T-helper 2 cell treated with Interferon-gamma antibody and Interleukin-4, amounts not matched to agents 5 μg/mL and 100 μg/mL, for 36 hours (primary cell): ENCODE data around the gene MERTK.
"Not testable (repeated sequence)": the region's sequence is repeated elsewhere in the genome, so short reads cannot be mapped to it uniquely, and the experiment has no call there.

ENCODE experiments used
- DNase-seq: peaks from one replicate; pipeline ENCODE4 v3.0.0; 2021; ENCODE audit warnings: low spot score
- H3K27ac Mint-ChIP-seq: one replicate; pipeline ENCODE4 v1.8.0; 2021; ENCODE audit warnings: mild to moderate bottlenecking, mixed read lengths
- H3K27me3 Mint-ChIP-seq: one replicate; pipeline ENCODE4 v1.8.0; 2021; ENCODE audit warnings: low read depth, mixed read lengths
- H3K36me3 Mint-ChIP-seq: one replicate; pipeline ENCODE4 v1.8.0; 2021; ENCODE audit warnings: low read depth, mixed read lengths
- H3K4me1 Mint-ChIP-seq: one replicate; pipeline ENCODE4 v1.8.0; 2021; ENCODE audit warnings: low read depth, mixed read lengths
- H3K4me3 Mint-ChIP-seq: one replicate; pipeline ENCODE4 v1.8.0; 2022; ENCODE audit warnings: mild to moderate bottlenecking, moderate library complexity, mixed read lengths
- H3K9me3 Mint-ChIP-seq: one replicate; pipeline ENCODE4 v1.8.0; 2021; ENCODE audit warnings: mixed read lengths

MERTK gene

DNA sequence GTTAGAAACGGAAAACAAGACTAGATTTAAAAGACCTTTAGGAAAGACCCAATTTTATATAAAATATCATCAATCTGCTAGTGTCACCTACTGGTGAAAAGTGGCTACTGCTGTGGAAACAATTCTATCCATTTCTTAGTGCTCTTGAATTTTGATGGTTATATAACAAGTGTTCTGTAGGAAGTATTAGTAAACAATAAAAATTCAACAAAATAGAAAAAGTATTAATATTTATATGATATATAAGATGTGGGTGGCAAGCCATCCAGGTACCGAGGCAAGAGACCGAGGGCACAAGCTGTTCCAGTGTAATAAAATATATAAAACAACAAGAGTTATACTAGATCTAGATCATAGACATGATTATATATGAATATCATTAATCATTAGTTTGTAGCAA is 150.5 kb downstream of the MERTK start:
- no peak for DNase-seq
- Mint-ChIP-seq H3K27me3 (peaks cover 20% of the 10 kb centered on the region), H3K27ac (no peak overlapping the region), H3K36me3 (no peaks in the 10 kb centered on the region), H3K4me3 (no peak overlapping the region), H3K4me1 (peaks cover 6% of the 10 kb centered on the region), H3K9me3 (no peaks in the 10 kb centered on the region)

DNA sequence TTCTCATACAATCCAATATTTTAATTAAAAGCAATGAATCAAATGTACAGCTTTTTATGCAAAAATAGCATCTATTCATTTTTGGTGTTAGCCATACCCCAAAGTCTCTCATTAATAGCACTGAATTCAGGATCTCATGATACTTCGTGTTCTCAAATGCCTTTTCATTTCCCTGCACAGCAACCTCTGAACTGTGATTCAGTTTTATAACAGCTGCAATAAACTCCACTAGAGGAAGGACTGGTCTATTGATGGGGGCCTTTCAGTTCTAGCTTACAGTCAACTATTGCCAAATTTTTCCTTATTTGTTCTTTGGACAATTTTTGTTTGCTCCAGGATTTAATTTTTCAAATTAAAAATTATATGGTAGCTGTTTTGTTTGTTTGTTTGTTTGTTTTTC is 151.9 kb downstream of the MERTK start:
- H3K4me3 Mint-ChIP-seq: no peak overlapping the region
- no peaks in the 10 kb centered on the region for H3K9me3 Mint-ChIP-seq
- DNase-seq: no peak
- peaks cover 8% of the 10 kb centered on the region for H3K4me1 Mint-ChIP-seq
- peaks cover 18% of the 10 kb centered on the region for H3K27me3 Mint-ChIP-seq
- no peak overlapping the region for H3K27ac Mint-ChIP-seq
- no peaks in the 10 kb centered on the region for H3K36me3 Mint-ChIP-seq

DNA sequence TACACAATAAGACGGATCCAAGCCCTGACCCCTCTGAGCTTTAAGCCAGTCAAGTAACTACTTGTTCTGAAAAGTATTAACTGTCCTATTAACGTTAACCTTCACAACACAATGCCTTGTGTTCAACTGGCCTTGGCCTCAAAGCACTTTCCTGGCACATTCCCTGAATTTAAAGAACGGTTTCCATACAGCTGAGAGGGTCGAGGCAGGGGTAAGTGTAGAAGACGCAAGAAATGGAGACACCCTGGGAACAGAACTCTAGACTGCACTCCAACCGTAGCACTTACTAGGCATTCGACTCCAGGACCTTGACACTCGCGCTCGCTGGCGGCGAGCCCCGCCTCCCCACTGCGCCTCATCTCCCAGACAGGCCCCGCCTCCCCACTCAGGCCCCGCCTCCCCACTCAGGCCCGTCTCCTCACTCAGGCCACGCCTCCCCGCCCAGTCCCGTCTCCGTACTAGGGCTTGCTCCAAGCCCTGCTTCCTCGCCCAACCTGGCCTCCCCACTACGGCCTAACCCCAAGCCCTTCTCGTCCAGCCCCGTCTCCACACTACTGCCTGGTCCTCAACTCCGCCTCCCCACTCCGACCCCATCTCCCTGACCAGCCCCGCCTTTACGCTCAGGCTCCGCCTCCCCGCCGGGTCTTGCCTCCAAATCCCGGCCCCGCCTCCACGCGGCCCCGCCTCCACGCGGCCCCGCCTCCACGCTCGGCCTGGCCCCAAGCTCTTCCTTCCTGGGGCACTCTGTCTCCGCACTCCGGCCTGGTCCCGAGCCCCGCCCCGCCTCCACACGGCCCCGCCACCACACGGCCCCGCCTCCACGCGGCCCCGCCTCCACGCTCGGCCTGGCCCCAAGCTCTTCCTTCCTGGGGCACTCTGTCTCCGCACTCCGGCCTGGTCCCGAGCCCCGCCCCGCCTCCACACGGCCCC is 155.8 kb downstream of the MERTK start:
- H3K4me1 Mint-ChIP-seq: peaks cover 29% of the 10 kb centered on the region
- peak overlapping the region; percentile 95 for H3K4me3 Mint-ChIP-seq
- H3K27ac Mint-ChIP-seq: peak overlapping the region; percentile 97
- H3K9me3 Mint-ChIP-seq: no peaks in the 10 kb centered on the region
- DNase-seq: peak; percentile 96
- peaks cover 2% of the 10 kb centered on the region for H3K27me3 Mint-ChIP-seq
- peaks cover 6% of the 10 kb centered on the region for H3K36me3 Mint-ChIP-seq

DNA sequence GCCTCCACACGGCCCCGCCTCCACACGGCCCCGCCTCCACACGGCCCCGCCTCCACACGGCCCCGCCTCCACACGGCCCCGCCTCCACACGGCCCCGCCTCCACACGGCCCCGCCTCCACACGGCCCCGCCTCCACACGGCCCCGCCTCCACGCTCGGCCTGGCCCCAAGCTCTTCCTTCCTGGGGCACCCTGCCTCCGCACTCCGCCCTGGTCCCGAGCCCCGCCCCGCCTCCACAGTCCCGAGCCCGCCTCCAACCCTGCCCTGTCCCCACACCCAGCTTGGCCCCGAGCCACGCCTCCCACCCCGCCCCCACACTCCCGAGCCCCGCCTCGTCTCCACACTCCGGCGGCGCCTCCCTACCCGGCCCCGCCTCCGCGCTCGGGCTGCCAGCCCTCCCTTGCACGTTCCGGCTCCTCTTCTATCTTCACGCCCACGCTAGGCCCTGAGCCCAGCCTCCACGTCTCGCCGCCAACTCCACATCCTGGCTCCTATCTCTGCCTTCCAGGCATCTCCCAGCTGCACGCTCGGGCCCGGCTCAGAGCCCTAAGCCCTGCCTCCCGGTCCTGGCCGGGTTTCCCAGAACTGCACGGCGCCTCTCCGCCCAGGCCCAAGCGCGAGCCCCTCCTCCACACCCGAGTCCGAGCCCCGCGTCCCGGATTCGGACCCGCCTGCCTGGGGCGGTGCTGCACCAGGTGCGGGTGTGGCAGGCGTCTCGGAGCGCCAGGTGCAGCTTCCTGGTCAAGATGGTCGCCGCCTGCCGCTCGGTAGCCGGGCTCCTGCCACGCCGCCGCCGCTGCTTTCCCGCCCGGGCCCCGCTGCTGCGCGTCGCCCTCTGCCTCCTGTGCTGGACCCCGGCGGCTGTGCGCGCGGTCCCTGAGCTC is 156.7 kb downstream of the MERTK start, which contains the start of gene TMEM87B:
TSS of gene TMEM87B (plus strand) at position 423 of the 883 bp plus-strand sequence. CDS start at position 746, 323 bp downstream.
- peak within 1 kb of the TSS; percentile 95 for H3K4me3 Mint-ChIP-seq
- peak; percentile 94 for DNase-seq
- peak within 1 kb of the TSS; percentile 97 for H3K27ac Mint-ChIP-seq
- peaks cover 2% of the 10 kb centered on the region for H3K27me3 Mint-ChIP-seq
- peaks cover 29% of the 10 kb centered on the region for H3K4me1 Mint-ChIP-seq
- H3K36me3 Mint-ChIP-seq: peaks cover 11% of the 10 kb centered on the region
- no peaks in the 10 kb centered on the region for H3K9me3 Mint-ChIP-seq

DNA sequence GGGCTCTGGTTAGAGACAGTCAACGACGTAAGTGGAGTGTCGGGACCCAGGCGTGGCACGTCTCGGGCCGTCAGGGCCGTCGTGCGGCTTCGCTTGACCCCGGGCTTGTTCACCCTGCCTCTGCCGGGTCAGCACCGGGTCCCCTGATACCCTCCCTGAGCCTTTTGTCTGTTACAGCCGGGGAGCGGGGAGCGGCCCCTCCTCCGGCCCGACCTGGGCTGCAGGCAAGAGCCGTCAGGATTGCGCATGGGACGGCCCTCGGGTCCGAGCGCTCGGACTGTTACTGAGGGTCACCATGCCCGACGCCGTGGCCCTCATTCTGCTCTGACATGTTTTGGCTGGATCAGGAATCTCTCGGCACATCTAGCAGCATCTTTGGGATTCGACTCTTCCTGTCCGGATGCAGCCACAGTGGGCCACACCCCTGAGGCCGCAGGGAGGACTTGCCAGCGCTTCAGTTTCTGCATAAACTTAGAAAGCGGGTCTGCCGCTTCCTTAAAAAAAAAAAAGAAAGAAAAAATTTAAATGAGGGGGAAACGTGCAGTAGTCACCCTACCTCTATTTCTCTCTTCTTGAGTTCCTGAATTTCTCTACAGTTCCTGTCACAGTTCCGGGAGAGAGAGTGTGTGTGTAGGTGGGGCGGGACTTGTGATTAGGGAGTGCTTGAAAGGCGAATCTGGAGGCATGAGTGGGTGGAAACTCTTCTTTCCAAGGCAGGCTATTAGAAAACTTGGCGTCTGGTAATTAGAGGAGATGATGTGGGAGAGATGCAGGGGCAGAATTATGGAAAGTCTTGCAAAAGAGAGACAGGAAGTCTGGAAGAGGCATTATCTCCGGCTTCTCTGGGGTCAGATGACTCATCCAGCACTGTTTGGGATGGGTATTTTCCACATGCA is 157.6 kb downstream of the MERTK start:
- Mint-ChIP-seq H3K4me1 (peaks cover 29% of the 10 kb centered on the region), H3K36me3 (peaks cover 11% of the 10 kb centered on the region), H3K9me3 (no peaks in the 10 kb centered on the region), H3K27ac (peak overlapping the region; percentile 92), H3K4me3 (peak overlapping the region; percentile 90), H3K27me3 (peaks cover 2% of the 10 kb centered on the region)
- peak; percentile 10 for DNase-seq

DNA sequence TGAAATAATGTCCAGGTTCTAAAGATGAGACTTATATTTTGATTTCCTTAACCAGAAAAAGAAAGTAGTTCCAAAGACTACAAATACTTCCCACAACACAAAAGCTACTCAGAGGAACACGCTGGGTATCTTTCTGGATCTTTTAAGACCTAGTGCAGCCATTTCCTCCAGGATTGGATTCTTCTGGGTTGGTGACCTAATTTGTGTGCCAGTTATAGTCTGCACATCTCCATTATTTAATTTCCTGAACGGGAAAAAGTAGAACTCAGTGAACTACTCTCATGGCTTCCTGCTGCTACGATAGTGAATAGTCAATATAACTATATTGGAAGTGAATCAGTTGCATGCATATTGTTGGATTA is 158.2 kb downstream of the MERTK start:
- peaks cover 29% of the 10 kb centered on the region for H3K4me1 Mint-ChIP-seq
- peak overlapping the region; percentile 90 for H3K4me3 Mint-ChIP-seq

DNA sequence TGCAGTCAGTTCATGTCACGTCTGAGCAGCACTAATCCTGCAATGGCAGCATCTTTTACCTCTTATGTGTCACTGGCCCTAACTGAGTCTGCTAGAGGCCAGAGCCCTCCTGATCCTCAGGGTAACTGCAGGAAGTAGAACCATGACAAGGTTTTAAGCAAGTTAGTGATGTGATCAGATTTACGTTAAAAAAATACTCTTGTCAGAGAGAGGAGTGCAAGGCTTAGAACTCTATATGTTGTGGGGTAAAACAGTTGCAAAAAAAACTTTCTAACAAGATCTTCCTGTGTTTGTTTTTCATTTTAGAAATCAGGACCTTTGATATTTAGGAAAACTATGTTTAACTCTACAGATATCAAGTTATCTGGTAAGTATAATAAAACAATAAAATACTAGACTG is 161.3 kb downstream of the MERTK start:
- Mint-ChIP-seq H3K4me1 (peaks cover 39% of the 10 kb centered on the region), H3K4me3 (no peak overlapping the region)

More for the DNA sequence above, 158.2 kb downstream of the MERTK start:
- peaks cover 17% of the 10 kb centered on the region for H3K36me3 Mint-ChIP-seq
- peak overlapping the region; percentile 92 for H3K27ac Mint-ChIP-seq
- no peak for DNase-seq
- H3K9me3 Mint-ChIP-seq: no peaks in the 10 kb centered on the region
- H3K27me3 Mint-ChIP-seq: peaks cover 2% of the 10 kb centered on the region

DNA sequence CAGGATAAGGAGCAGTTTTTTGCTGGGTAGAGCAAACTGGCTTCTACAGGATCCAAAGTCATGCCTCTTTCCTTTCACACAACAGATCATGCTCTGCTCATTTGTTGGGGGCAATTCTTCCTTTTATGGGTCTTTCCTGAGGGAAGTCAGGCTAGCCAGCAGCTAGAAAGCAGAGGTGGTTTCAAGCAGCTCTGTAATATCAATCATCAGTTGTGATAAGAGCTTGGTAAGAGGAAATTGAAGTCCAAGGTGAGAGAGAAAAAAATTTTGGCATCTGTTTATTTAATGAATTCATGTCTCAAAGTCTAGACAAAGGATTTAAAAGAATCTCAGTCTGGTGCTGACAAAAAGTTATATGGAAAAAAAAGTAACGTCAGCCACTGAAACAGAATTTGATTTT is 162.9 kb downstream of the MERTK start:
- Mint-ChIP-seq H3K36me3 (peaks cover 54% of the 10 kb centered on the region), H3K9me3 (peaks cover 8% of the 10 kb centered on the region), H3K4me1 (peaks cover 46% of the 10 kb centered on the region), H3K4me3 (no peak overlapping the region), H3K27me3 (no peaks in the 10 kb centered on the region), H3K27ac (no peak overlapping the region)
- no peak for DNase-seq

More for the DNA sequence above, 161.3 kb downstream of the MERTK start:
- Mint-ChIP-seq H3K27me3 (no peaks in the 10 kb centered on the region), H3K9me3 (peaks cover 8% of the 10 kb centered on the region), H3K36me3 (peaks cover 43% of the 10 kb centered on the region), H3K27ac (no peak overlapping the region)
- no peak for DNase-seq

DNA sequence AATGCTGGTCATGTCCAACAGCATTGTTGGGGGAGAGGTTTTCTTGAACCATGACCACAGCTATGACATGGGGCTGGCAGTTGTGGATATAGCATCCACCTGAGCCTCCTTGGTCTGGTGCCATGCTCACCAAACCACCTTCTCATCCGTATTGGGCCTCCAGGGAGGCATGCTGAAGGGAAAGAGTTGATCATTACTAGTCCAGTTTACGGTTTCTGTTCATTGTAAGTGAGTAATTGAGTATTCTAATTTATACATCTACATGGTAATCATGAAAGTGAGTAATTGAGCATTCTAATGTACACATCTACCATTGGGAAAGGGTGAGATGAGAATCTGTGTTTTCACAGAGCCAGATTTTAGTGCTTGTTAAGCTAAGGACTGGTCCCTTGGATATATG is 163.4 kb downstream of the MERTK start:
- Mint-ChIP-seq H3K27ac (no peak overlapping the region), H3K4me1 (peaks cover 44% of the 10 kb centered on the region), H3K27me3 (no peaks in the 10 kb centered on the region), H3K4me3 (no peak overlapping the region), H3K36me3 (peaks cover 56% of the 10 kb centered on the region), H3K9me3 (peaks cover 8% of the 10 kb centered on the region)
- no peak for DNase-seq

DNA sequence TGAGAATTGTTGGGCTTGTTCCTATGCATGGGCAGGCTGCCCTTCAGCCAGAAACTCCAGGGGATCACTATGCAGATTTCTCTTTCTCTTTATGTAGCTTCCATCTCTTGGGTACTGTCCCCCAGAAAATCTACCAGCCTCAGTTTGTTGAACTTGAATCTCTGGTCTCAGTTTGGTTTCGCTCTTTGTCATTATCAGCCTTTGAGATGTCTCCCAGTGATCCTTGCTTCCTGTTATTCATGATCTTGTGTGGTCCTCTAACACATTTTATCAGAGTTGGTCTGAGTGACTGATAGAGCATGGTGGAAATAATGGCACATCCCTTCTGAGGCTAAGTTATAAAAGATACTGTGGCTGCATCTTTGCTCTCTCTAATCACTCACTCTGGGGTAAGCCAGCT is 164.5 kb downstream of the MERTK start:
- Mint-ChIP-seq H3K9me3 (peaks cover 8% of the 10 kb centered on the region), H3K4me1 (peaks cover 40% of the 10 kb centered on the region), H3K27ac (no peak overlapping the region), H3K27me3 (no peaks in the 10 kb centered on the region), H3K36me3 (peaks cover 65% of the 10 kb centered on the region), H3K4me3 (no peak overlapping the region)
- DNase-seq: no peak

DNA sequence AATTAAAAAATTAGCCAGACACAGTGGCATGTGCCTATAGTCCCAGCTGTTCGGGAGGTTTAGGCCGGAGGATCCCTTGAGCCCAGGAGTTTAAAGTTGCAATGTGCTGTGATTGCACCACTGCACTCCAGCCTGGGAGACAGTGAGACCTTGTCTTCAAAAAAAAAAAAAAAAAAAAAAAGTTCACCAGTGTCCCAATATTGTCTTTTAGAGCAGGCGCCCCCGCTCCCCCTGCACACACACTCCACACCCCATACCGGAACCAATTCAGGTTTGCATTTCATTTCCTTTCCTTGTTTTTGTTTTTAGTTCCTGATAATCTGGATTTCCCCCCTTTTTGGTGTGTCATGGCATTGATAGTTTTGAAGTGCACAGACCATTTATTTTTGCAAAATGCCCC is 167.1 kb downstream of the MERTK start:
- DNase-seq: no peak
- H3K27ac Mint-ChIP-seq: no peak overlapping the region
- peaks cover 19% of the 10 kb centered on the region for H3K9me3 Mint-ChIP-seq
- H3K4me3 Mint-ChIP-seq: no peak overlapping the region
- peaks cover 31% of the 10 kb centered on the region for H3K4me1 Mint-ChIP-seq
- no peaks in the 10 kb centered on the region for H3K27me3 Mint-ChIP-seq
- peaks cover 76% of the 10 kb centered on the region for H3K36me3 Mint-ChIP-seq

DNA sequence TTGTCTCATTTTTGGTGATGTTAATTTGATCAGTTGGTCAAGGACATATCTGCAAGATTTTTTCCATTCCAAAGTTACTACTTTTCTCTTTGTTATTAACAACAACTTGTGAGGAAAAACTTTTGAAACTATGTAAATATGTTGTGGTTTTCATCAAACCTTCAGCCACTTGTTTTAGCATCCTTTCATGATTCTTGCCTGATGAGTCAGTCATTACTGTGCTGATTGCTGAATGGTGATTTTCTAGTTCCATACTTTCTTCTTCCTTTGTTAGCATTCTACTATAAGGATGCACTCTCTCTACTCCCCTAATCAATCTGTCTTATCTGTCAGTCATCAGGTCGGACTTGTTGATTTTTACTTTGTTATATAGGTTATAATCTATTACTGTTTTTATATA is 167.6 kb downstream of the MERTK start:
- no peaks in the 10 kb centered on the region for H3K27me3 Mint-ChIP-seq
- H3K36me3 Mint-ChIP-seq: peaks cover 80% of the 10 kb centered on the region
- H3K27ac Mint-ChIP-seq: no peak overlapping the region
- no peak overlapping the region for H3K4me3 Mint-ChIP-seq
- no peak for DNase-seq
- peaks cover 31% of the 10 kb centered on the region for H3K4me1 Mint-ChIP-seq
- H3K9me3 Mint-ChIP-seq: peaks cover 19% of the 10 kb centered on the region

DNA sequence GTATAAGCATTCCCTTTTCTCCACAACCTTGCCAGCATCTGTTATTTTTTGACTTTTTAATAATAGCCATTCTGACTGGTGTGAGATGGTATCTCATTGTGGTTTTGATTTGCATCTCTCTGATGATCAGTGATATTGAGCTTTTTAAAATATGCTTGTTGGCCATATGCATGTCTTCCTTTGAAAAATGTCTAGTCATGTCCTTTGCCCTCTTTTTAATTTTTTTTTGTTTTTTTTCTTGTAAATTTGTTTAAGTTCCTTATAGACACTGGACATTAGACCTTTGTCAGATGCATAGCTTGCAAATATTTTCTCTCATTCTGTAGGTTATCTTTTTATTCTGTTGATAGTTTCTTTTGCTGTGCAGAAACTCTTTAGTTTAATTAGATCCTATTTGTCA is 171.4 kb downstream of the MERTK start:
- peaks cover 82% of the 10 kb centered on the region for H3K36me3 Mint-ChIP-seq
- not testable (repeated sequence) for H3K27me3 Mint-ChIP-seq, H3K27ac Mint-ChIP-seq, DNase-seq, H3K4me3 Mint-ChIP-seq
- peaks cover 20% of the 10 kb centered on the region for H3K4me1 Mint-ChIP-seq
- H3K9me3 Mint-ChIP-seq: peaks cover 34% of the 10 kb centered on the region
